Stimulated activated CD4-positive, alpha-beta T cell treated with anti-CD3 and anti-CD28 coated beads, Interleukin-1b, Interleukin-23, amount 100 ng/mL, for 1 hour (primary cell): ENCODE data around the gene ARIH2.

ENCODE experiments used
- DNase-seq, 2 donors: peaks; one replicate each; pipeline ENCODE4 v3.0.0-alpha.2; 2020; ENCODE audit warnings: low read depth in 2 of 2

ARIH2 gene

DNA sequence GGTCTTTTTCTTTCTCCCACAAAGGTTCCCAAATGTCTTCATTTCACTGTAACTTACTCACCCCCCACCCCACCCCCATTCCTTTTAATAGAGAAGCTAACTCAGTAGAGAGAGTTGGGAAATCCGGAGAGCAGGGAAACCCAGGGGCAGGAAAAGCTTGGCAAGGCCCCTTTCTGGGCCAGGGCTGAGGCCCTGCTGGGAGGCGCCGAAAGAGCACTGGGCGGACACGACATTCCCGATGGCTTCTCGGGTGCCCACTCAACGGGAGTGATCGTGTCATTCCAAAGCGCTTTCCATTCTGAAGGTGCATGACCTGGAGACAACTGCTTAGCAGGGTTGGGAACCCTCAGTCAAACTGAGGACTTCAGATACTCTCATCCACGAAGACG is 101.3 kb downstream of the ARIH2 start:
- no peak for DNase-seq

DNA sequence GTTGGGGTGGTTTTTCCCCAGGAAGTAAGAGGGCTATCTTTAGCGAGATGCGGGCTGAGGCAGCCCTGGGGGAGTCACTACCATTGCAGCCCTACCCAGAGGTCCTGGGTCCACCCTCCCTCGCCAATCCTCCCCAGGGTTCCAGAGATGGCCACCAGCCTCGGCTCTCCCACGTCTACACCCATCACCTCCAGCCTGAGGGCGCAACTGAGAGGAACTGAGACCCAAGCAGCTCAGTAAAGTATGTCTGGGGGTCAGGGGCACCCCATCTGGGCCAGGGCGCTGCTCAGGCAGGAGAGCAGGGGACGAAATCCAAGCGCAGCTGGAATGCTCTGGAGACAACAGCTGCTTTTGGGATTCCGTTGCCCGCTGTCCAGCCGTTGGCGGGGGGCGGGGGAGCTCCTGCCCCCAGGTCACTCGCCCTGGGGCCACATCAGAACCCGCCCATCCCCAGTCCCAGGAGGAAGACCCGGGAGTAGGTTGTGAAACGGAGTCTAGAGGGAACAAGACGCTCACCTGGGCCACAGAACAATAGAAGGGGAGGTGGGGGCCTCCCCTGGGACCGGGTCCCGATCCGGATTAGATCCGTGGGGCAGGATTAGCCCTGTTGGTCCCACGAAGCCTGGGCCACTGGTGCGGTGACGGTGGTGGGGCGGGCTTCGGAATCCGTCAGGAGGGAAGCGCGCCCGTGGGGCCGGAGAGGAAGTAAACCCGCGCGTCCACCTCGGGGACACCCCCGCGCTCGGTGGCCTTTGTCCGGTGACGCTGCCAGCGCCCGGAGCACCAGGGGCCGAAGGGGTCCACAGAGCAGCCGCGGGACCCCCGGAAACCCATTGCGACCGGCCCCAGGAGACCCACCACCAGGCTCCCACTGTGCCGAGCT is 101.9 kb downstream of the ARIH2 start:
- DNase-seq = no peak

DNA sequence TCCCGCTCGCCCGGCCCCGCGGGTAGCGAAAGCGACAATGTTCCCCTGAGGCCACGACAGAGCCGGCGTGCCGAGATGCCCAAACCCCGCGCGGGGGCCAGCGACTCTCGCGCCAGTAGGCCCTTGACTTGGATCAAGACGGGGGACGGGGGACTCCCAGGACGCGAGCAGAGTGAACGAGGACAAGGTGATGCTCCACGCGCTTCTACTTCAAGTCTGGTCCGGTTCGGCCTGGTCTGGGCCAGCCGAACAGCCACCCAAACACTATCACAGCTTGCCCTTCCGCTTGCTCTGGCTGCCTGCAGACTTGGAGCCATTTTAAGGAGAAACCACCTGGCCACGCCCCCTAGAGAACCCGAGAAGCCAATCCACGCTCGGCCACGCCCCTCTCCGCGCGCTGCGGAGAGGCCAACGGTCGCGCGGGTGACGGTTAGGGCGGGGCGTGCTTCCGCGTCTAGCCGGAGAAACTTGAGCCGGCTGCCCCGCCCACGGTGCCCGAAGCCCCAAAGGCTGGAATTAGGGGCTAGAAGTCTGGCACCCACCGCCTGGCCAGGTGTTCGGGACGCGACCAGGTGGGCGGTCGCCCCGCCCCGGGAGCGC is 102.7 kb downstream of the ARIH2 start:
- peak; percentile 95 to 97 for DNase-seq

DNA sequence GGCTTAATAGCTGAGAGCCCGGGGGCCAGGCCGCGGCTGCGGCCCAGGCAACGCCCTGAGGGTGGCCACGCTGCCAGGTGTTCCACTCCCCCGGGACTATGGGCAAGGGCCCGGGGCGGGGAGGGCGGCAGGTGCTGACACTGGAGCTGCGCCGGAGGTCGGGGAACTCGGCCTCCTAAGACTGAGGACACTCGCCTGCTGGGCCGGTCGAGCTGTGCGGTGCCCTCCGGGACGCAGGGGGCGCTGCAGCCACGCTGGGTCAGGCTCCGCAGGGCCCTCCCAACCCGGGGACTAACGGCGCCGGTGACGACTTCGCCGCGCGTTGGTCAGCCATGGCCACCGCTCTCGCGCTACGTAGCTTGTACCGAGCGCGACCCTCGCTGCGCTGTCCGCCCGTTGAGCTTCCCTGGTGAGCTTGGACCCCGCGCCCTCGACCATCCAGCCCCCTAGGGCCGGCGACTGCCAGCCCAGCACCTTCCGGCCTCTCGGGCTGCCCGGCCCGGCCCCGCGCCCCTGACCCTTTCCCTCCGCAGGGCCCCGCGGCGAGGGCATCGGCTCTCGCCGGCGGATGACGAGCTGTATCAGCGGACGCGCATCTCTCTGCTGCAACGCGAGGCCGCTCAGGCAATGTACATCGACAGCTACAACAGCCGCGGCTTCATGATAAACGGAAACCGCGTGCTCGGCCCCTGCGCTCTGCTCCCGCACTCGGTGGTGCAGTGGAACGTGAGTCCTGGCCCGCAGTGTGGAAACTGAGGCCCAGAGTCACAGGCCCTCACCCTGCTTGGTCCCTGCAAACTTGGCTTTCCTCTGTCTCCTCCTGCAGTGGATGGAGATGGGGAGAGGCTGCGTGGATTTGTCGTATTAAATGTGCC is 103.4 kb downstream of the ARIH2 start, which contains the start of gene NDUFAF3:
NDUFAF3 (plus strand) TSS at position 309 of the 875 bp plus-strand sequence; CDS start at position 333, 24 bp downstream.
- peak; percentile 77 to 88 for DNase-seq

DNA sequence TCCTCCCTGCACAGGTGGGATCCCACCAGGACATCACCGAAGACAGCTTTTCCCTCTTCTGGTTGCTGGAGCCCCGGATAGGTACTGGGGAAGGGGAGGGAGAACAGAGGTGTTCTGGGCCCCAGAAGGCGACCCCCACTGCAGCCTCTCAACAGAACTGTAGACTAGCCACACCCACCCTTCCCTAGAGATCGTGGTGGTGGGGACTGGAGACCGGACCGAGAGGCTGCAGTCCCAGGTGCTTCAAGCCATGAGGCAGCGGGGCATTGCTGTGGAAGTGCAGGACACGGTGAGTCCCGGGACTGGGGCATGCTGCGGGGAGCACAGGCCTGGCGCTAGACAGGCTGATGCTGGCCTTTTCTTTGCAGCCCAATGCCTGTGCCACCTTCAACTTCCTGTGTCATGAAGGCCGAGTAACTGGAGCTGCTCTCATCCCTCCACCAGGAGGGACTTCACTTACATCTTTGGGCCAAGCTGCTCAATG is 104.1 kb downstream of the ARIH2 start:
- DNase-seq = no peak

DNA sequence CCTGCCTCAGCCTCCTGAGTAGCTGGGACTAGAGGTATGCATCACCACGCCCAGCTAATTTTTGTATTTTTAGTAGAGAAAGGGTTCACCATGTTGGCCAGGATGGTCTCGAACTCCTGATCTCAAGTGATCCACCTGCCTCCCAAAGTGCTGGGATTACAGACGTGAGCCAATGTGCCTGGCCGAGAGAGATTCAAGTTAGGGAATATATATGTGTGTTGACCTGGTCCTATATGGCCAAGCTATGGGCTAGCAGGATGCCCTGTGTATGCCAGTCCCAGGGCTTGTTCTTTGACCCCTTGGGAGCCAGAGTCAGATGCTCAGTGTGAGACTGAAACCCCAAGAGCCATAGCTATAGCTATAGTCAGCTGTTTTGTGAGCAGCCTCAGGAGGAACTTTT is 105.1 kb downstream of the ARIH2 start:
- no peak for DNase-seq

DNA sequence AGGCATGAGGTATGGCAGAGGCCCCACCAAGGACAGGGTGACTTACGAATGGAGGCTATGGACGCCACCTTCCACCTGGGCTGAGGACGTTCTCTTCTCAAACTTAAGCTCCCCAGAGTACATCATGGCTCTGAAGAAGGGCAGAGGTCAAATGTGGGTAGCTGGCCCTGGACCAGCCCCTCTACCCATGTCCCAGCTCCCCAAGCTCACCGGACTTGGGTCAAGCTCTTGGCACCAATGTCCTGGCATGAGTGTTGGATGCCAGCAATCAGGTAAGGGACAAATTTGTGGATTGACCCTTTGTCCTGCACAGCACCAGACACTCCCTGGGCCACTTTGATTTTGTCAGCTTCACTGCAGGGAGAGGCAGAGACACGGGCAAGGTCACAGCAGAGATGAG is 105.8 kb downstream of the ARIH2 start:
- no peak for DNase-seq

DNA sequence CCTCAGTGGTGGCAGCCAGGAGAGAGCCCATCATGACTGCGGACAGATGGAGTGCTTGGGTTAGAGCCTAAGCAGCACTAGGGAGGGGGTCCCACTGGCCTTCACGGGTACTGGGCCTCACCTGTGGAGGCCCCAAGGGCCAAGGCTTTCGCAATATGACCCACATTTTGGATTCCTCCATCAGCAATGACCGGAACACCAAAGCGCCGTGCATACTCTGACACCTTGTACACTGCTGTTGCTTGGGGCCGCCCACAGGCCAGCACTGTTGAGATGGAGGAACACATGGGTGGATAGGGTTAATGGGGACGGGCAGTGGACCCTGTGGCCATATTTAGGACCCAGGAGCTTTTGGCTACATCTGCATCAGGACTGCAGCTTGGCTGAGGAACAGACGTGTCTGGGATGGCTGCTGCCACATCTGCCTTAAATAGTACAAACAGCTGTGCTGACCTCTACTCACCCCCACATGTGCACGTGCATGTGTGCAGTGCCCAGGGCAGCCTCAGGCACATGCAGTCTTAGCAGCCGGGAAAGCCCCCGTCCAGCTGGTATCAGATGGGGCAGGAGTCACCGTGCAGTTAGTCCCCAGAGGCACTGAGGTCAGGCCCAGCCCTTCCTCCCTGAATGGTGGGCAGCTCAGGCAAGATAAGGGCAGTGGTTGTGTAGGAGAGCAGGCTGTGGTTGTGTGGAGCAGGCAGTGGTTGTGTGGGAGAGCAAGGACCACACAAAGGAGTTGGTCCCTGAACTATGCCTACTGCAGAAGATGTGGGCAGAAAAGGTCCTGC is 106.6 kb downstream of the ARIH2 start:
- no peak for DNase-seq

DNA sequence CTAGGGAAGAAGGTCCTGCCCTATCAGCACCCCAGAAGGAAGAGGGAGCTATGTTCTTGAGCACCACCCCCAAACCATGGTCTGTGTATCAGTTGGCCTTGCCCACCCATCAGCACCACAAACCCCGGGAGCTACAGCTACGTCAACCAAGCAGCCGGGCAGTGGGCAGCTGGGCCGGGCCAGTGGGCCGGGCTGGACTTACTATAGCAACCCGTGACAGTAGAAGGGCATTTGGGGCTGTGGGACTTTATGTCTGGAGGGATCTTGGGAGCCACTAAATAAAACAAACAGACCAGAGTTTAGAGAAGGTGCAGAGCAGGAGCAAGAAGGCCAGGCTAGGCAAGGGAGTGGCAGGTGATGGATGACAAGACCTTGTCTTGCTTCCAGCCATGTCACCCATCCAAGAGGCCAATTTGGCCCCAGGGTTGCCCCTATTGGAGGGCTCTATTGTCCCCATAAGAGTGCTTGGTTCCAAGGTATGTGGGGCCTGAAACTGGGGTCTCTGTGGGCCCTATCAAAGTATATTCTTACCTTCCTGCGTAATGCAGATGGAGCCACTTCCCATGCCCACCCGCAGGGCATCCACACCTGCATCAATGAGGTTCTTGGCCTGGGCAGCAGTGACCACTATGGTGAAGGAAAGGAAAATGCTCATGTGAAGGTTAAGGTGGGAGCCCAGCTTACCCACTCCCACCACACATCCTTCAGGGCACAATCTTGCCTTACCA is 107.3 kb downstream of the ARIH2 start:
- DNase-seq = no peak

DNA sequence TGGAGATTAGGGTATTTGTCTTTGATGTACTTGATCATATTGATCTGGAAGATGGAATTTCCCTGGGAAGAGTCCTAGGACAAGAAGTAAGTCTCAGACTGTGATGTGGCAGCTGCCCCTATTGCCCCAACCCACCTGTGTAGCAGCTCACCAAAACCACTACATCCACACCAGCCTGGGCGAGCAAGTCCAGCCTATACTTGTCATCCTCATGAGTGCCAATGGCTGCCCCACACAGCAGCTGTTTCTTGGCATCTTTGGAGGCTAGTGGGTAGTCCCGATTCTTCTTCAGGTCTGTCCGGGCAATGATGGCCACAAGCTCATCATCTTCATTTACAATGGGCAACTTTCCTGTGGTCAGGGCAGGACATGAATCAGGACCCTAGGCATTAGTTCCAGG is 107.9 kb downstream of the ARIH2 start:
- no peak for DNase-seq

DNA sequence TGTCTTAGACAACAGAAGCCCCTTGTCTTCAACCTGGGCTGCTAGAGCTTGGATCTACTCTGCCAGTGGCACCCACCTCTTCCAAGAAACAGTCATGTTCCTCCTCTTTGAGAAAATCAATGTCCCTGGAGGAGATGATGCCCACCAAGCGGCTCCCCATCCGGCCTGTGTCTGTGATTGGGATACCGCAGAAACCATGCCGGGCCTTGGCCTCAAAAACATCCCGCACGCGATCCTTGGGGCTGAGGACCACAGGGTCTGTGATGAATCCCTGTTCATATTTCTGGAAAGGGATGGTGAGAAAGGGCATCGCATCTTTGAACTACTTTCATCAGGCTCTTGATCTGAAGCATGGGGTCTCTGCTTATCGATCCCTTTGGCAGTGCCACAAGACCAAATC is 109.0 kb downstream of the ARIH2 start:
- DNase-seq = no peak

DNA sequence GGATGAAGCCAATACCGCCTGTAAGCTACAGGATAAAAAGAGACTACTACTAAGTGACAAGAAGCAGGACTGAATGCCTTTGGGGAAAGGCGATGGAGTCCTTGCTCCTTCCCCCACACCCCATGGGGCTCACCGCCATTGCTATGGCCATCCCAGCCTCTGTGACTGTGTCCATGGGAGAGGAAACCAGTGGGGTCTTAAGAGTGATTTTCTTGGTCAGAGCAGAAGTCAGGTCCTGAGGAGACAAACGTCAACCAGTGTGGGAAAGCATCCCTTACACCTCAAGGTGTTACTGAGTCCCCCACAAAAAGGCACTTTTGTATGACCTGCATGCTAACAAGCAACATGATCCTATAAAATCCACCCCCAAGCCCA is 109.6 kb downstream of the ARIH2 start:
- no peak for DNase-seq

DNA sequence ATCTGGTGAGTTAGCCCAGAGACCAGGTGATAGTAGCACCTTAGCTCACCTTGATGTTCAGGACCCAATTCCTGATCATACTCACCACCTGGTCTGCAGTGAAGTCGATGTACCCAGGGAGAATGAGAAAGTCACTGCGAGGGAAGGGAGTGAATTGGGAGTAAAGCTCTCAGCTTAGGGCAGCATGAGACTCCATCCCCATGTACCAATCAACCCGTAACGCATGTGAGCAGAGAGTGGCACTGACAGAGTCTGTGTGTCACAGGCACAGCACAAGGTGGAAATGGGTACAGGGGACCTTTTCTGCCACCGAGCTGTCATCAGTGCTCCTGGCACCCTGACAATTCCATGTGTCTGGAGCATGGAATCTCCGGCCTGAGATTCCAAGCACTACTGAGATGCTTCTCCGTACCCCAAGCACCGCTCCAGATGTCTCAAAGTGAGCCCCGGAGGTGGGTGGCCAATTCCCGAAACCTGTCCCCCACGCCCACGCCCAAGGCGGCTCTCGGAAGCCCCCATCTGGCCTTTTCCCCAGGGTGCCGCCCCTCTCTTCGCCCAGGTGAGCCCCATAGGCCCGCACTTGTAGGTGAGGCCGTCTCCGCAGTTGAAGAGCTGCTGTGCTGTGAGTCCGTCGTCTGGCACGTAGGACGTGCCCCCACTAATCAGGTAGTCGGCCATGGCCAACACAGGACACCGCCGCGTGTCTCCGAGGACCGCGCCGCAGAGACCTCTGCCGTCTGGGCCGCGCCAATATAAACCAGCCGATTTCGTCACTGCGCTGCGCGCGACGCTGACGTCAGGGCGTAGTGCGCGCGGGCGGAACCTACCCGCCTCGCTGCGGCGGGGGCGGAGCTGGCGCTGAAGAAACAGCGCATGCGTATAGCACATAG is 110.3 kb downstream of the ARIH2 start, which contains the start of gene IMPDH2:
IMPDH2 (minus strand) TSS at position 726 of the 890 bp plus-strand sequence; CDS start at position 678, 48 bp downstream.
- DNase-seq = peak; percentile 84 to 90

DNA sequence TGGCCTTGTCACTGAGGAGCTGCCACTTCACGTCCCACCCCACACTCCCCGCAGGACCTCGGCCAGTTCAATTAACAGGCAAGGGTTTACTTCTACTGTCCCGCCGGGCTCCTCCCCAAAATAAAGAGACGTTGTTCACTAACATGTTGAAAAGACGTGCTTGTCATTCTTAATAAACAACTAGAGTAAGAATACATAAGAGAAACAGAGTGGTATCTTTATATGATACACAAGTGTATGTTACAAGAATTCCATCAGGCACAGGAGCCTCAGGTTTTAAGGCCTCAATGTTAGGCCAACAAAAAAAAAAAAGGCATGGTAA is 110.9 kb downstream of the ARIH2 start:
- DNase-seq = no peak

DNA sequence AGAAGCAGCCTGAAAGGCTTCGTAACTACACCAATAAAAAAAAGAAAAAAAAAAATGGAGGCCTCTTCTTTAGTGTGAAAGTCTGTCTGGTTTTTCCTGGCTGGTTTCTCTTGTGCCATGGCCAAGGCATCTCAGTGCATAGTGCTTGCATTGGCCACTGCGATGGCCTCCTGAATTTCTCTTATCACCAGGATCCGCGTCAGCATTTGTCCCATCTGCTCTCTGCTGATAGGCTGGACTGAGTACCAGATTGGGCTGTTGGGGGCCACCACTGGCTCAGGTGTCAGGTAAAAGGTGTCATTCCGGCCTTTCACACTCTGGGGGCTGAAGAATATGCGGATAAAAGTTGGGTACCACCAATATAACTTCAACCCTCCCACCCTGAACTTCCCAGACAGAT is 111.7 kb downstream of the ARIH2 start:
- DNase-seq = no peak

DNA sequence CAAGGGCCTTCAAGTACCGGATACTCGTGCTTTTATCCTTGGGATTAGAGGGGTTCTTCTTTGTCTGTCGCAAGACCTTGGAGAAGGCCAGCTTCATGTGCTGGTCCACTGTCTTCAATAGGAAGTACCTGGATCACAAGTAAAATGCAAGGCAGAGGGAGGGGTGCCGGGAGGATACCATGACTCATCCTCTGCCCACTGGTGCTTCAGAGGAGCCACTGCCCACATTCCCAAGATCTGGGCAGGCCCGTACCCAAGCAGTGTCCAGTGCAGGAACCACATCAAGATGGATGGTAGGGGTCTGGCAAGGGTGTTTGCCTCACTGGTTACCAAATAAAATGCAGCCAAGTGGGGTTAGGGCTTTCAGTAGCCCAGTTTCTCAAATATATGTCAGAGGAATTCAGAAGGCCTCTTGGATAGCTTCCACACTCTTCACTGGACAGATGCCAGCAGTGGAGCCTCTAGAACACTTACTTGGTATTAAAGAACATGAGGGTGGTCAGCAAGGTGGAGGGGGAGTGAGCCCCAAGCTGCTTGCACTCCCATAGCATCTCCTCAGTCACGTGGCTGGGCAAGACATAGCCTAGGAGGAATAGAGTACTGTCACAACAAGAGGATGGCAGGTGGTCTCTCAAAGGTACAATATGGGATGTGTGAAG is 114.1 kb downstream of the ARIH2 start:
- DNase-seq = no peak

DNA sequence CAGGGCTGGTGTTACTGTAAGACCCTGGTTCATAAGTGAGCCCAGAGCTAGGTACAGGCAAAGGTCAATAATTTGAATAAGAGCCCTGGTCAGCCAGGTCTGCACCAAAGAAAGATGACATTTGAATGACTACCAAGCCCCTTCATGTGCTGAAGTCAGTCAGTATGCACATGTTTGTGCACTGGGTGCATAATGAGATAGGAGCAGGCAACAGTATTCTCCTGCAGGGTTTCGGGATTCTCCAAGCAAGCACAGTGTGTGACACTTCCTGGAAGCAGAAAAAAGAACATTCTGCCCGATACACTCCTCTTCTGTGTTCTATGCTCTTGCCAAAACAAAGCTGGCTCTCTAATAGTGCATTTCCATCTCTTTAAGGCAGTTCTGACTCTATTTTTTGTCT is 116.0 kb downstream of the ARIH2 start:
- DNase-seq = no peak

DNA sequence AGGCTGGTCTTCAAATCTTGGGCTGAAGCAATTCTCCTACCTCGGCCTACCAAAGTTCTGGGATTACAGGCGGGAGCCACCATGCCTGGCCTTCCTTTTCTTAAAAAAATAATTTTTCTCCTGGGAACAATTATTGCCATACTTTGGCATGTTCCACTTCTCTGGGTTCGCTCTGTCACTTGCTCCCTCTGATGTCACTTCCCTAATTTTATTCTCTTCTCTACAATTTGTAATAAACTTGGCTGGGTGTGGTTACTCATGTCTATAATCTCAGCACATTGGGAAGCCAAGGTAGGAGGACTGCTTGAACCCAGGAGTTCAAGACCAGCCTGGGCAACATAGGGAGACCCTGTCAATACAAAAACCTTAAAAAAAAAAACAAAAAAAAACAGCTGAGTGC is 116.6 kb downstream of the ARIH2 start:
- no peak for DNase-seq
